Measurements from ENCODE around the gene TIE1.

TIE1 gene

DNA sequence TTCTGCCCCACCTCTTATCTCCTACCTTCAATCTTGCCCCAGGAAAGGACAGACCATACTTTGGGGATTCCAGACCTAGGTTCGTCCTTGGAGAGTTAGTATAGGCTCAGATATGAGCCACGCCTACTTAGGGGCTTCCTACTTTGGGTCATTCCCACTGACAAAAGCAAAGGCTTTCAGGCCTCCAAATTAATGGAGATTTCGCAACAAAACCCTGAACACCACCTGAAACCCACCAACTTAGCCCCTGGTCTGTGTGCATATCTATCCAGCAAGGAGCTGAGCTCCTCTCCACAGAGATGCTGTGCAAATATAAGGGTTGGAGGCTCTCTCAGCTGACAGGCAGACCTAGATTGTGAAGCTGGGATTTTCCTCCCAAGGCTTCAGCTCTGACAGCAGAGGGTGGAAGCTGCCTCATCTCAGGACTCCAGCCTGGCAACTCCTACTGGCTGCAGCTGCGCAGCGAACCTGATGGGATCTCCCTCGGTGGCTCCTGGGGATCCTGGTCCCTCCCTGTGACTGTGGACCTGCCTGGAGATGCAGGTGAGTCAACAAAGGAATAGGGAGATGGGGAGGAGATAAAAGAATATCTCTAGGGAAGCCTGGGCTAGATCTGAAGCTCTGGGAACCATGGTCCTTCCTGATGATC, 38.9 kb downstream of the TIE1 start:
- no peak for DNase-seq

DNA sequence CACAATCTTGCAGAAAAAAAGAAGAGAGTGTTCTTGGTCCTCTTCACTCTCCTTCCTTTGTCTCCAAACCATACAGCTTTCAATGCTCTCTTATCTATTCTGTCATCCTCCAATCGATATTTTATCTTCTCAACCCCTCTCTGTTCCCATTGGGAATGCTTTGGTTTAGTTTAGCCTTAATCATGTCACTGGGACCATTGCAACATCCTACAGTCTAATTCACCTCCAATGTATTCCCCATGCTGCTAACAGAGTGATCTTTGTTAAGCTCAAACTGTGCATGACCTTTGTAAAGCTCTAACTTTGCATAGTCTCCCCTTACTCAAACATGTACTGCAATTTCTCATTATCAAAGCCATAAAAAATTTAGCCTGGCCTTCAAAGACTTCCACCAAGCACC, 39.8 kb downstream of the TIE1 start:
- DNase-seq, result no peak

DNA sequence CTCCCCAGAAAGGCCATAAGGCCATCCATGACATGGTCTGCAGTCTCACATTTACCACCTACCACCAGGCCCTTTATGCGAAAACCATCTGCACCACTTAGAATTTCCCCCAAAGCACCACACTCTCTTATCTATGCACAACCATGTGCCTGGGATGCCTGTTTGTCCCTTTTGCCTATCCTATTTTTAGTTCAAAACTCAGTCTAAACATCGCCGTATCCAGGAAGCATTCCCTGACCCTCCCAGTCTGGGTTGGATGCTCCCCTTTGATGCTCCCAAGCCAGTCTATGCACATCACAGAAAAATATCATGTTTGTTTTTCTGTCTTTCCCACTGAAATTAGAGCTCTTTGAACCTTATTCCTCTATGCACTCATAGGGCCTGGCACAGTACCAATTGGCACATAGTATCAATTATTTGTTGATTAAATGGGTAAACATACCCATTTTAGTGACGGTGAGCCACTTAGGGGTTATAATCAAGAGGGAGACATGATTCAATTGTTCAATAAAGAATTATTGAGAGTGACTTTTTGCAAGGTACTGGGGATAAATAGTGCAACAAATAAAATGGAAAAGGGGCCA, 43.6 kb downstream of the TIE1 start:
- no peak for DNase-seq

DNA sequence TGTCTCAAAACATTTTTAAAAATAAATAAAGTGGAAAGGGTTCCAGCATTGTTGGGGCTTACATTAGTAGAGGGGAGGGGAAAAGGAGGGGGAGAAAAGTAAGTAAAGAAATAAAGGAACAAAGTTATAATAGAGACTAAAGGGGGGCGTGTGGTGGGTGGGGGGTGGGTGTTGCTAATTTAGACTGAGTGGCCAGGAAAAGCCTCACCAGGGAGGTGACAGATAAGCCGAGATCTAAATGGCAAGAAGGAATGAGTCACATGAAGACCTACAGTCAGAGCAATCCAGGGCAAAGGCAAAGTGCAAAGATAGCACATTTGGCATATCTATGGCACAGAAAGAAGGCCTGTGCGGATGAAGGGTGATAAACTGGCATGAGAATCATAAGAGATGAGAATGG, 44.3 kb downstream of the TIE1 start:
- DNase-seq, result no peak

DNA sequence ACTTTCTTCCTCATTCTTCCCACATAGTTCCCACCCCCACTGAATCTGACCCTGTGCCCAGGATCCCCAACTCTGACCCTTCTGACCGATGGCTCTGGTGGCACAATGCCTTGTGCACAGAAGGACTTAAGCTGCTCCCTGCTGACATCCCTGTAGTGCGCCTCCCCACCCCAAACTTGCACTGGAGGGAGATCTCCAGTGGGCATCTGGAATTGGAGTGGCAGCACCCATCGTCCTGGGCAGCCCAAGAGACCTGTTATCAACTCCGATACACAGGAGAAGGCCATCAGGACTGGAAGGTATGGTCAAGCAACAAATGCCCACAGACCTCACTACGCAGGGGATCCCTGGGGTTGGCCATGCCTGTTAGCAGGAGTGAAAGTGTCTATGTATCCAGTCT, 45.9 kb downstream of the TIE1 start:
- no peak for DNase-seq

DNA sequence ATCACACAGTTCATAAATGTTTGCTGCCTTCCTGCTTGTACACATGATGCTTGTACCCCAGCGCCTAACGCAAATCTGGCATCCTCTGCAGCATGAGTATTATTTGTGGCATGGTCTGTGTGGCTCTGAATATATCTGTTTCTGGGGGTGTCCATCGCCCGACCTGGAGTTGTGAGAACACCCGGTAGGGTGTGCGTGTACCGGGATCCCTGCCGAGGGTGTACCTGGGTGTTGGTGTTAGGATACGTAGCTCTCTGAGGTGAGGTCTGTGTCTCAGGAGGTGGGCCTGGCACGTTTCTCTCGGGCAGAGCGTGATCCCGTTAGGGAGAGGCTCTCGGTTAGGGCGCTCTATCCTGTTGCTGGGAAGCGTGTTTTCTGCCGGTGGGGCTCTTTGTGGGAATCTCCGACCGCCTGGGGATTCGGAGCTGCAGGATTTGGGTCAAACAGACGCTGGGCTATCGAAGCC, 47.6 kb downstream of the TIE1 start:
- no peak for DNase-seq

DNA sequence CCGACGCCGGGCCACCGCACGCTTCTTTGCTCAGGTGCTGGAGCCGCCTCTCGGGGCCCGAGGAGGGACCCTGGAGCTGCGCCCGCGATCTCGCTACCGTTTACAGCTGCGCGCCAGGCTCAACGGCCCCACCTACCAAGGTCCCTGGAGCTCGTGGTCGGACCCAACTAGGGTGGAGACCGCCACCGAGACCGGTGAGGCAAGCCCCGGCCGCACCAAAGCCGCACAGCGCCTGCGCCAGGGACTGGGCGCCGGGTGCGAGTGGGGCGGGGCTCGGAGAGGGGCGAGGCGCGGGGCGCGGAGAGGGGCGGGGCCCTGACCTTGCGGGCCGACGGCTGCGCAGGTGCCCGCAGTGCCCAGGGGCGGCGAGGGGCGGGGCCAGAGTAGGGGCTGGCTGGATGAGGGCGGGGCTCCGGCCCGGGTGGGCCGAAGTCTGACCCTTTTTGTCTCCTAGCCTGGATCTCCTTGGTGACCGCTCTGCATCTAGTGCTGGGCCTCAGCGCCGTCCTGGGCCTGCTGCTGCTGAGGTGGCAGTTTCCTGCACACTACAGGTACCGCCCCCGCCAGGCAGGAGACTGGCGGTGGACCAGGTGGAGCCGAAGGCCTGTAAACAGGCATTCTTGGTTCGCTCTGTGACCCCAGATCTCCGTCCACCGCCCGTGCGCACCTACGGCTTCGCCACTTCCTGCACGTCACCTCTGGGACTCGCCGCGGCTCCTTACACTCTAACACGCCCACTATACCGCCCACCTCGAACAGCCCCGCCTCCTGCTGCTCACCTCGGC, 48.2 kb downstream of the TIE1 start:
- peak; percentile 86 for DNase-seq

DNA sequence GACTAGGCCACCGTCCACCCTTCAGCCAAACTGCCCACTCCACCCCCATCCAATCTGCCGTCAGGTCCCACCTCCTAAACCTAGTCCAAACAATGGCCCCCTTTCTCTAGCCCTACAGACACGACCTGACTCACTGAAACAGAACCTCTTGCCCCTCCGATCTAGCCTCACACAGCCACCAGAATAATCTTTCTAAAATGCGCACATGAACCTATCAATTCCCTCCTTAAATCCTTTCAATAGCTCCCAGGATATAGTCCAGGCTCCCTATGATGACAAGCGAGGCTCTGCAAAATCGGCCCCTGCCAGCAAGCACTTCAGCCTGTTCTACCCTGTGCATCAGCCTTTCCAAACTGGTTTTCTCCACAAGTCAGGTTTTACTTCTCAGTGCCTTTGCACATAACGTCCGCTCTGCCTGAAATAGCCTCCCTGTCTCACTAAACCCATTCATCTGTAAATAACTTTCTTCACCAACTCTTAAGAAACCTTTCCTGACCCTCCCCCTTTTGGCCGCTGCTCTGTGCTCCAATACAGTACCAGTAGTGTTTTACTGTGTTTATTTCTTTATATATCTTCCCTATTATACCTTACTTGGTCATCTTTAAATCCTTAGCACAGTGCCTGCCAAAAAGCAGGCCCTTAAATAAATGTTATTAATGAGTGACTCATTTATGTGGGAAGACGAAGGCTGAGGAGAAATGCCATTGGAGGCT, 49.0 kb downstream of the TIE1 start:
- no peak for DNase-seq

DNA sequence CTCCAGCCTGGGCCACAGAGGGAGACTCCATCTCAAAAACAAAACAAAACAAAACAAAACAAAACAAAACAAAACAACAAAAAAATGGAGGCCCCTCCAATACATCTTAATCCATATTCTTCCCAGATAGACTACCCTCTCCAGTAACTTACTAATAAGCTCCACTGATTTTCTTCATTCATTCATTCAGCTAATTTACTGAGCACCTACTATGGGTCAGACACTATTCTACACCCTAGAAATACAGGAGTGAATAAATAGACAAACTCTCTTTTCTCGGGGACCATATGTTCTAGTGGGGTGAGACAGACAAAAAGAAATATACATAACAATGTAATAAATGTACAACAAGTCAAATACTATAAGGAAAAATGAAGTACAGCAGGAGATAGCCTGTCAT, 50.2 kb downstream of the TIE1 start:
- no peak for DNase-seq

DNA sequence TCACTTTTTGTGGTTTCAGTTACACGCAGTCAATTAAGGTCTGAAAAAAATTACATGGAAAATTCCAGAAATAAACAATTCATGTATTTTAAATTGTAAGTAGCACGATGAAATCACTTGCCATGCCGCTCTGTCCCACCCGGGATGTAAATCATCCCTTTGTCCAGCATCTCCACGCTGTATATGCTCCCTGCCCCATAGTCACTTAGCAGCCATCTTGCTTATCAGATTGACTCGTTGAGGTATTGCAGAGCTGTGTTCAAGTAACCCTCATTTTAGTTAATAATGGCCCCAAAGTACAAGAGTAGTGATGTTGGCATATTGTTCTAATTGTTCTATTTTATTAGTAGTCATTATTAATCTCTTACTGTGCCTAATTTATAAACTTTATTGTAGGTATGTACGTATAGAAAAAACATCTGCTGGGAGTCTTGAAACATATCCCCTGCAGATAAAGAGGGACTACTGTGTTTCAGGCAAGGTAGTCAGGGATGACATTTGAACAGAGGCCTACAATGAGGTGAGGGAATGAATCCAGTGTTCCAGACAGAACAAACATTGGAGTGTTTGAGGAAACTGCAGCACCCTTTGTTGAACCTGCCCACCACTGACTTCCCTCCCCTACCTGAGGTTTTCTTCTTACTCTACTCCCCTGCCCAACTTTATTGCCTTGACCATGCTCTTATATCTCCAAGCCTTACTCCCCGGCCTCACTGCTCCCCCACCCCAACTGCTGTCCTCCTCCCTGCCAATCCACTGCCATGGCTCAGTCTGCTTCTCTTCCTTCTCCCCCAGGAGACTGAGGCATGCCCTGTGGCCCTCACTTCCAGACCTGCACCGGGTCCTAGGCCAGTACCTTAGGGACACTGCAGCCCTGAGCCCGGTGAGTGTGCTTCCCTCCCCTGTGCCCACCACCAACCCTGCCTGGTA, 50.9 kb downstream of the TIE1 start:
- no peak for DNase-seq

DNA sequence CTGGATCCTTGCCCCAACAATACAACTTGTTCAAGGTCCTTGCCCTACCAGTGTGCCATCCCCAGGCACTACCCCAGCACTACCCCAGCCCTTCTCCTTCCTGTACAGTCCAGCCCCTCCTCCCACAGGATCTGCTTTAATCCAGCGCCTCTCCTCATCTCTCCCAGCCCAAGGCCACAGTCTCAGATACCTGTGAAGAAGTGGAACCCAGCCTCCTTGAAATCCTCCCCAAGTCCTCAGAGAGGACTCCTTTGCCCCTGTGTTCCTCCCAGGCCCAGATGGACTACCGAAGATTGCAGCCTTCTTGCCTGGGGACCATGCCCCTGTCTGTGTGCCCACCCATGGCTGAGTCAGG, 51.5 kb downstream of the TIE1 start:
- no peak for DNase-seq

DNA sequence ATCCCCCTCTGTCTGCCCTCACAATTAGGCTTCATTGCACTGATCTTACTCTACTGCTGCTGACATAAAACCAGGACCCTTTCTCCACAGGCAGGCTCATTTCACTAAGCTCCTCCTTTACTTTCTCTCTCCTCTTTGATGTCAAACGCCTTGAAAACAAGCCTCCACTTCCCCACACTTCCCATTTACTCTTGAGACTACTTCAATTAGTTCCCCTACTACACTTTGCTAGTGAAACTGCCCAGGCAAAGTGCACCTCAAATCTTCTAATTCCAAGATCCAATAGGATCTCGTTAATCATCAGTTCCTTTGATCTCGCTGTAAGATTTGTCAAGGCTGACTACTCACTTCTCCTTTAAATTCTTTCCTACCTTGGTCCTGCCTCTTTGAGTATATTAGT, 52.1 kb downstream of the TIE1 start:
- DNase-seq, result no peak

DNA sequence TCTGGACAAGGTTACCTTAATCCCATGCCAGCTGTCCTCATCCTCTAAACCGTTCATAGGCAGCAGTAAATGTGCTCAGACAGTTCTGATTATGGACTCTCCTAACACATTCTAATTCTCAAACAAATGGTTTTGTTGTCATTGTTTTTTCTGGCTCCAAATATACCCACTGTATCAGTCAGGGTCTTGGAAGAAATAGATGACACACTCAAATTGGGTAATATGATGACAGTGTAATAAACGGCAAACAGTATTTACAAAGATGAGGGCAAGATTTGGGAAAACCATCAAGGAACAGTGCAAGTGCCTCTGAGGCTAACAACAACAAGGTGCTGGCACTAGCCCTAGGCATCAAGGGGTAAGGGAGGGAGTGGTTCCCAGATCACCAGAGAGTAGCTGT, 53.7 kb downstream of the TIE1 start:
- DNase-seq, result no peak

DNA sequence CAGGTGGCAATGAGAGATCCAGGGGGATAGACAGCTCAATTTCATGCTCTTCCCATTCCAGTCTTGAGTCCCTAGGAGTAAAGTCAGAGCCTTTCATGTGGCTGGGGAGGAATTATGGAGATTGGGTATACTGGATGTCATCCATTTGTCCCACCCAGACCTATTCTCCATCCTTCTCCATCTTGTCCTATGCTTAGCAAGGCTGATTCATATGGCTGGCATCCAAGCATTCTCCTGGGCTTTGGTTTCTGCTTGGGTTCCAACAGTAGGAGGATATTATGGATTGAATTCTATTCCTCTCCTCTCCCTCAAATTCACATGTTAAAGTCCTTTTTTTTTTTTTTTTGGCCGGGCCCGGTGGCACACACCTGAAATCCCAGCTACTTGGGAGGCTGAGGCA, 54.2 kb downstream of the TIE1 start:
- DNase-seq, result no peak

DNA sequence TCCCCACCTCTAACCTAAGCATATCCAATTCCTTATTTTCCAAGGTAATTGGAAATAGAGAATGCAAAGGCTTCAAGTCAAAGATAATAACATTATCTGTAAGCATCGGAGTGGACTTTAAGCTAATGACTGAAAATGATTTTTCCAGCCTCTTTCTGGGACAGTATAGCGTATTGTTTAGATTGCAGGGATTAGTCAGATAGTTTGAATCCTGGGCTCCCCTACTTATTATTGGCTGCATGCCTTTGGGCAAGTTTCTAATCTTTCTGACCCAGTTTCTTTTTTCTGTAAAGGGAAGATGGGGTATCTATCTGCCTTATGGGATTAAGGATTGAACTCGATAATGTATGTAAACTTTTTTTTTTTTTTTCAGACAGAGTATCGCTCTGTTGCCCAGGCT, 56.5 kb downstream of the TIE1 start:
- DNase-seq, result no peak

DNA sequence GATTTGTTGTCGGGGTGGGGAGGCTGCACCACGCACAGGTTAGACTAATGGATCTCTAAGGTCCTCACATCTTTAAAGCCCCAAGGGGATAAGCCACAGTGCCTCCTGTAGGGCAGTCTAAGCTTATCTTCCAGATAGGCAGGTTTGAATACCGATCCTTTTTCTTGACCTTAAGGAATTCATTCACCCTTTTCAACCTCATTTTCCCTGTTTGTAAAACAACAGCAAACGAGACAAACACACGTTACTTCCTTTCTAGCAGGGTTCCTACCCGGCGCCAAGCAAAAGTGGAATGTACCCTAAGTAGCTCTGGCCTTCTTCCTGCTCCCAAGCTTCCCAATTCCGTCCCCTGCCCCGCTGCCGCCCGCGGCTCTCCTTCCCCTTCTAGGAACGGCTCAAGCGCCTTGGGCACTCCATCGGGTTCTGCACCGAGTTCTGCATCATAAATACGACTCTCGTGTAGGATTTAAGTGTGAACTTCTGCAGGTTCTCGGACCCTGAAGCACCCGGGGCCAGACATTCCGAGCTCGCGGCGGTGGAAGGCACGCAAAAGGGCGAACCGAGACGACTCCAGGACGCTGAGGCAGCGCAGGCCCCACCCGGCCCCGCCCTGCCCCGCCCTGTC, 57.5 kb downstream of the TIE1 start:
- DNase-seq, result peak; percentile 64

DNA sequence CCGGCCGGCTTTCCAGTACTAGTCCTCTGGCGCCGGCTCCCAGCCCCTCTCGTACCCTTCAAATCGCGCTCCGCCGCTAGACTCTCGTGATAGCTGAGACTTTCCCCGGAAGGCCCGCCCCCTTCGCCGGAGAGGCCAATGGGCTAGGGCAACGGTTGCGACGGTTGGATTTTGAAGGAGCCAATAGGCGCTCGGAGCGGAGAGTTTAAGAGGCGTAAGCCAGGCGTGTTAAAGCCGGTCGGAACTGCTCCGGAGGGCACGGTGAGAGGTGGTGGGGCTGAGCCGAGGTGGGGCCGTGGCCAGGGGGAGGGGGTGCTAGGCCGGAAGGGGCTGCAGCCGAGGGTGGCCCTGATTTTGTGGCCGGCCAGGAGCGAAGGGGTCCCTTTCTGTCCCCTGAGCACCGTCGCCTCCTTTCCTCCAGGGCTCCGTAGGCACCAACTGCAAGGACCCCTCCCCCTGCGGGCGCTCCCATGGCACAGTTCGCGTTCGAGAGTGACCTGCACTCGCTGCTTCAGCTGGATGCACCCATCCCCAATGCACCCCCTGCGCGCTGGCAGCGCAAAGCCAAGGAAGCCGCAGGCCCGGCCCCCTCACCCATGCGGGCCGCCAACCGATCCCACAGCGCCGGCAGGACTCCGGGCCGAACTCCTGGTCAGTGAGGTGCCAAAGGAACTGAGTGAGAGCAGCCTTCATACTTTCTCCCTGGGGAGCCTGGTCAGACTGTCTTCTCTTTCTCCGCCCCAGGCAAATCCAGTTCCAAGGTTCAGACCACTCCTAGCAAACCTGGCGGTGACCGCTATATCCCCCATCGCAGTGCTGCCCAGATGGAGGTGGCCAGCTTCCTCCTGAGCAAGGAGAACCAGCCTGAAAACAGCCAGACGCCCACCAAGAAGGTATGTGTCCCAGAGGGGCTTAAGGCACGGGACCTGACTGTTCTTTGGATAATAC, 58.2 kb downstream of the TIE1 start, which contains the start of gene CDC20:
TSS of gene CDC20 (plus strand) at position 236 of the 948 bp plus-strand sequence. CDS start at position 471, 235 bp downstream.
- DNase-seq, result peak; percentile 93

DNA sequence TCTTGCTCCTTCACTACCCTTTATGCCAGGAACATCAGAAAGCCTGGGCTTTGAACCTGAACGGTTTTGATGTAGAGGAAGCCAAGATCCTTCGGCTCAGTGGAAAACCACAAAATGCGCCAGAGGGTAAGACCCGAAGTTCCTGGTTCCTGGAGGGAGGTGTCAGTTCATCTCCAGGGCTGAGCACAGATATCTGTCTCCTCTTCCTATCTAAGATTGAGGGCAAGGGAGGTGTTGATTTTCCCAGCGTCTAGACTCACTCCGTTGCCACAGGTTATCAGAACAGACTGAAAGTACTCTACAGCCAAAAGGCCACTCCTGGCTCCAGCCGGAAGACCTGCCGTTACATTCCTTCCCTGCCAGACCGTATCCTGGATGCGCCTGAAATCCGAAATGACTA, 58.9 kb downstream of the TIE1 start:
- DNase-seq, result no peak

DNA sequence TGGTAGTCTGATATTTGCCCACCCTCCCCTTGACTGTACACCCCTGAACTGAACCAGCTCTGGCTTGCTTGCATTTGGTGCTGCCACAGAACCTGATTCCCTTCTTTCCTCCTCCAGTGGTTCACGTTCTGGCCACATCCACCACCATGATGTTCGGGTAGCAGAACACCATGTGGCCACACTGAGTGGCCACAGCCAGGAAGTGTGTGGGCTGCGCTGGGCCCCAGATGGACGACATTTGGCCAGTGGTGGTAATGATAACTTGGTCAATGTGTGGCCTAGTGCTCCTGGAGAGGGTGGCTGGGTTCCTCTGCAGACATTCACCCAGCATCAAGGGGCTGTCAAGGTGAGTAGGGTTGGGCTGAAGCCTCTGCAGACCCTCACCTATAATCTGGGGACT, 59.8 kb downstream of the TIE1 start:
- no peak for DNase-seq

DNA sequence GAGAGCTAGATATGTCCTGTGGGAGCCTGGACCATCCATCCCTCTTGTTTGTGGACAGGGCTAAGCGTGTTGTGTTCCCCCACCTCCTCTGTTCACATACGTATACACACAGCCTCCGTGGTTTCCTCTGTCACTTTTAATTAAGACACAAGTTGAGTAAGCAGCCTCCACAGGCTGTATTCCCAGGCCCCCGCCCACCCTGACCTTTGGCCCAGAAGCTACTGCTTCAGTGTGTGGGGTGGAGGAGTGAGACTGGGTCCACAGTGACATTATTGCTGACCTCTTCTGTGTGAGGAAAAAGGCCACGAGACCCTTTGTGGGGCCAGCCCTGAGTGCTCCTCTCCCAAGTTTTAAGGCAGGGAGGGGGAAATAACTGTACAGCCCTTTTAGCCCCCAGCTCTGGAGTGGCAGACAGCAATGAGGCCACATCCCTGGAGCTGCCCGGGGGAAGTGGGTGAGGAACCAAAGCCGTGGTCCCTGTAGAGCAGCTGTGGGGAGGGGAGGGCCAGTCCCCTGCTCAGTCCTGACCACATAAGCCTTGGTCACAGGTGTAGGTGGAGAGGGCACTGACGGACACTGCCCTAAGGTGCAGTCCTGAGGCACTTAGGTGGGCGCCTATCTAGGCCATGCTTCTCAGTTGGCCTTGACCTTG, 62.6 kb downstream of the TIE1 start:
- DNase-seq, result no peak
